B cell (primary cell): ENCODE measurements around the gene GRIK3. TPM values are rescaled to one million over a fixed set of nuclear protein-coding genes. Genes with fewer than 3 reads are reported as not detected.
A peak's percentile ranks its signal among the peaks of the same experiment; 100 is the strongest.

Source experiments
- ATAC-seq: fragments of 200-7000 bp; cut with Tn5 transposase; one replicate; pipeline ENCODE4 v1.10.0; 2021; ENCODE audit warnings: low read depth, mild to moderate bottlenecking, moderate number of reproducible peaks, moderate library complexity
- CTCF ChIA-PET: fragments of 350-600 bp; sonication (Branson Sonifier 250); formaldehyde crosslinking; loops from one replicate; lab custom pipeline; 2021; ENCODE audit warnings: antibody characterized with exemption, inconsistent platforms; lab: Charles Lee
- POLR2A ChIA-PET: fragments of 350-600 bp; sonication (Branson Sonifier 250); formaldehyde crosslinking; loops from one replicate; lab custom pipeline; 2021; ENCODE audit warnings: antibody characterized with exemption; lab: Charles Lee
- DNase-seq: peaks from one replicate; pipeline ENCODE4 v3.0.0; 2013
- H2AFZ ChIP-seq: 2 replicates; pipeline ENCODE4 v1.6.1; 2012; ENCODE audit warnings: mild to moderate bottlenecking, low read depth, low read length; ENCODE audit not compliant: insufficient read depth, poor library complexity, severe bottlenecking
- H3K27ac ChIP-seq, 2 donors: 1 replicate in 1 of 2; 2 replicates in 1 of 2; pipeline ENCODE4 v1.5.1; 2012 to 2013; ENCODE audit warnings: low read length in 2 of 2, mild to moderate bottlenecking in 2 of 2, moderate library complexity in 1 of 2
- H3K27me3 ChIP-seq, 4 experiments: fragments of 200-600 bp in 1 of 4; sonication (generic) in 1 of 4; replicated peaks in 1 of 4; 1 replicate in 2 of 4; 2 replicates in 2 of 4; pipeline versions ENCODE4 v1.6.1 to v1.7.0; 2013 to 2016; ENCODE audit warnings: low read length in 3 of 4, mild to moderate bottlenecking in 2 of 4, mixed read lengths in 1 of 4, moderate library complexity in 1 of 4; ENCODE audit not compliant: insufficient read depth in 4 of 4, control insufficient read depth in 3 of 4; ENCODE audit errors: control extremely low read depth in 1 of 4
- H3K36me3 ChIP-seq, 2 experiments: replicated peaks in 1 of 2; 1 replicate in 1 of 2; 2 replicates in 1 of 2; pipeline versions ENCODE4 v1.6.1 to v1.7.1; 2013; ENCODE audit warnings: low read length in 1 of 2; ENCODE audit not compliant: insufficient read depth in 2 of 2, control insufficient read depth in 1 of 2; ENCODE audit errors: control extremely low read depth in 1 of 2, extremely low read depth in 1 of 2
- H3K4me1 ChIP-seq, 2 donors: fragments of 200-600 bp in 1 of 2; sonication (generic) in 1 of 2; 1 replicate in 1 of 2; 2 replicates in 1 of 2; pipeline versions ENCODE4 v1.5.1 to v1.6.1; 2013 to 2017; ENCODE audit warnings: low read length in 2 of 2; ENCODE audit not compliant: control insufficient read depth in 2 of 2, insufficient read depth in 2 of 2
- H3K4me2 ChIP-seq: replicated peaks from 2 replicates; pipeline ENCODE3; 2012; ENCODE audit warnings: mild to moderate bottlenecking, low read depth, low read length; ENCODE audit not compliant: poor library complexity, severe bottlenecking
- H3K4me3 ChIP-seq, 5 experiments: fragments of 200-600 bp in 1 of 5; sonication (generic) in 1 of 5; 1 replicate in 3 of 5; 2 replicates in 2 of 5; pipeline versions ENCODE4 v1.5.1 to v1.7.0; 2011 to 2016; ENCODE audit warnings: low read length in 4 of 5, mild to moderate bottlenecking in 4 of 5, low read depth in 2 of 5, control low read depth in 1 of 5, moderate library complexity in 1 of 5; ENCODE audit not compliant: insufficient read depth in 1 of 5; ENCODE audit errors: control extremely low read depth in 1 of 5, extremely low read depth in 1 of 5
- H3K79me2 ChIP-seq: fragments of 200-600 bp; sonication (generic); one replicate; pipeline ENCODE4 v1.6.0; 2016; ENCODE audit warnings: low read length; ENCODE audit not compliant: control insufficient read depth, insufficient read depth
- H3K9ac ChIP-seq: fragments of 200-600 bp; sonication (generic); 2 replicates; pipeline ENCODE4 v1.6.1; 2017; ENCODE audit warnings: mild to moderate bottlenecking, low read length, moderate library complexity
- H3K9me3 ChIP-seq, 3 donors: one replicate each; pipeline versions ENCODE4 v1.6.1 to v1.7.1; 2013; ENCODE audit warnings: low read length in 2 of 3; ENCODE audit not compliant: control insufficient read depth in 2 of 3, insufficient read depth in 1 of 3; ENCODE audit errors: control extremely low read depth in 1 of 3
- H4K20me1 ChIP-seq: 2 replicates; pipeline ENCODE4 v1.6.0; 2012; ENCODE audit warnings: mild to moderate bottlenecking, low read length; ENCODE audit not compliant: insufficient read depth, control insufficient read depth, poor library complexity, severe bottlenecking
- H3K27ac Mint-ChIP-seq: one replicate; pipeline ENCODE4 v1.8.0; 2021; ENCODE audit warnings: mixed read lengths
- H3K27me3 Mint-ChIP-seq: one replicate; pipeline ENCODE4 v1.8.0; 2021; ENCODE audit warnings: mixed read lengths
- H3K4me1 Mint-ChIP-seq: one replicate; pipeline ENCODE4 v1.8.0; 2021; ENCODE audit warnings: mixed read lengths
- H3K4me3 Mint-ChIP-seq: one replicate; pipeline ENCODE4 v1.8.0; 2021; ENCODE audit warnings: mixed read lengths
- H3K9me3 Mint-ChIP-seq: one replicate; pipeline ENCODE4 v1.8.0; 2022; ENCODE audit warnings: mixed read lengths; ENCODE audit not compliant: insufficient read depth
- CTCF ChIP-seq: fragments of 200-600 bp; IDR thresholded peaks from one replicate; pipeline ENCODE4 v1.8.0; 2022; ENCODE audit warnings: antibody characterized with exemption, mild to moderate bottlenecking
- EZH2 ChIP-seq: IDR thresholded peaks from 2 replicates; pipeline ENCODE4 v1.6.1; 2012; ENCODE audit warnings: borderline replicate concordance, low read depth, mild to moderate bottlenecking, moderate library complexity, low read length; ENCODE audit not compliant: insufficient read depth, poor library complexity, severe bottlenecking
- WGBS: methylation state at CpG from one replicate; pipeline ENCODE4 v1.1.5; 2013; ENCODE audit warnings: missing lambda C conversion rate; ENCODE audit not compliant: insufficient coverage; 5-methylcytosine and 5-hydroxymethylcytosine counted together
- intact Hi-C: fragments of 100-400 bp; cut with micrococcal nuclease; formaldehyde crosslinking; loops from one replicate; pipeline ENCODE4 v1.10.0; 2022
- polyA plus RNA-seq: library from polyadenylated mRNA; depleted of rRNA; stranded (reverse); fragments of >200 nt; gene quantifications from 2 replicates; pipeline ENCODE4 v1.2.3, GENCODE V29; 2012
- total RNA-seq, 2 donors: library from RNA; stranded (reverse); fragments of 120-200 nt in 1 of 2; gene quantifications; 1 replicate in 1 of 2; 2 replicates in 1 of 2; pipeline versions ENCODE4 v1.2.3 to v1.2.4, GENCODE V29; 2013 to 2022

Gene GRIK3
- total and polyA plus RNA-seq, 2 donors (not counting 1 experiment from before 2014, with no cell fraction given) = 0.12 to 1.5 TPM

DNA sequence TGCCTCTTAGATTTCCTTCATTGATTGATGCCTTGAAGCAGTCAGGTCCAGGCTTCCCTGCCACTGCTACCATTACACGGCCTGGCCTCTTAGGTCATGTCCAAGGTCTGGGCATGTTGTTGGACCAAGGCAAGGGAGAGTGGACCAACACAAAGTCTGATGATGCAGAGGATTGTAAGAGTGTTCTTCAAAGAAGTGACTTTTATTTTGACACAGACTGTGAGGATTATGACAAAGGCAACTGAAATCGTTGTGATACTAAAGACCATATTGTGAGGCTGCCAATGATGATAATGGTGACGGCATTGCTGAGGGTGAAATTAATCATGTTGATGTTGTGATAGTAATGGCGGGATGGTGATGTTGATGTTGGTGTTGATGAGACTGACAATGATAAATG, 149.5 kb downstream of the GRIK3 start:
- H3K27ac Mint-ChIP-seq = no peak overlapping the region
- peaks cover 17% of the 10 kb centered on the region for H3K27me3 Mint-ChIP-seq
- no peaks in the 10 kb centered on the region for H3K9me3 ChIP-seq
- TF ChIP-seq EZH2 (no peak), CTCF (no peak)
- 94% methylated on average over 4 of the region's 4 CpGs for WGBS
- peaks cover 12 to 17% of the 10 kb centered on the region in 2 donors for H3K4me1 ChIP-seq
- ATAC-seq (no peak), DNase-seq (no peak)
- H2AFZ ChIP-seq = no peak overlapping the region
- H3K27me3 ChIP-seq = peaks cover 0 to 7% (median 0%) of the 10 kb centered on the region in 4 experiments
- no peak overlapping the region for H3K27ac ChIP-seq
- H3K79me2 ChIP-seq = no peaks in the 10 kb centered on the region
- H3K9ac ChIP-seq = no peak overlapping the region
- no peaks in the 10 kb centered on the region for H3K4me1 Mint-ChIP-seq
- H3K9me3 Mint-ChIP-seq = no peaks in the 10 kb centered on the region
- H3K4me3 Mint-ChIP-seq = no peak overlapping the region
- H3K4me2 ChIP-seq = no peak overlapping the region
- intact Hi-C loops = no loop called here
- H3K36me3 ChIP-seq = no peaks in the 10 kb centered on the region
- no peaks in the 10 kb centered on the region for H4K20me1 ChIP-seq
- CTCF ChIA-PET = no interaction called here
- no peak overlapping the region for H3K4me3 ChIP-seq
- POLR2A ChIA-PET = no interaction called here

DNA sequence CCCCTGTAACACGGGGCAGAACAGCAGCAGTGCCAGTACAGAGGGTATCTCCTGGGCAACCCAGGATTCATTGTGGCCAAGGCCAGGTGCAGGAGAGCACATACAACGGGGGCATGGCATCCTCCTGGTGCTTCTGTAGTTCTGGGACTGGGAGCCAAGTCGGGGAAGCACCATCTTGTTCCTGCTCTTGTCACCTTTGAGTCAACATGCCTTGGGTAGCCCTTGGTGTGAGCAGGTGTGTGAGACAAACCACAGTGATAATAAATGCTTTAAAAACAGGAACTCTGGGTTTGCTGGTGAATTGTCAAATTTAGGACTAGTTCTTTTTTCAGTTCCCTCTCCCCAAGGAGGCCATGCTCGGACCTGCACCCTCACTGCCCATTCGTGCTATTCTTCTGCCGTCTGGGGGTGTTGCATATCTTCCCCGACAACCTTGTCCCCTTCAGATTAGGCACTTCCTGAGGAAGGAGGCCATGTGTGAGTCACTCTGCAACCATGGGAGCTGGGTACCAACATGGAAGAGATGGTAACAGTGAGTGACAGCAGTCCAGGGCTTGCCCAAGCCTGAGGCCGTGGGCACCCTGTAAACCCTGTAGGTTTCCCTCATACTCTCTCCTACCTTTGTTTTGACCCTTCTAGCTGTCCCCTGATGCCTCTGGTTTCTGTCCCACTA, 150.2 kb downstream of the GRIK3 start:
- no peaks in the 10 kb centered on the region for H3K9me3 ChIP-seq
- Mint-ChIP-seq H3K9me3 (no peaks in the 10 kb centered on the region), H3K27me3 (peaks cover 14% of the 10 kb centered on the region), H3K27ac (peak overlapping the region; percentile 27), H3K4me3 (peak overlapping the region; percentile 3), H3K4me1 (no peaks in the 10 kb centered on the region)
- H3K79me2 ChIP-seq = no peaks in the 10 kb centered on the region
- H3K36me3 ChIP-seq = no peaks in the 10 kb centered on the region
- no peak for ATAC-seq
- peaks cover 0 to 7% (median 0%) of the 10 kb centered on the region in 4 experiments for H3K27me3 ChIP-seq
- POLR2A ChIA-PET = no interaction called here
- peaks cover 12 to 17% of the 10 kb centered on the region in 2 donors for H3K4me1 ChIP-seq
- H3K9ac ChIP-seq = no peak overlapping the region
- intact Hi-C loops = no loop called here
- TF ChIP-seq CTCF (no peak), EZH2 (no peak)
- WGBS = 50% methylated on average over 7 of the region's 8 CpGs
- no peak overlapping the region for H2AFZ ChIP-seq
- no peak overlapping the region for H3K27ac ChIP-seq
- CTCF ChIA-PET = no interaction called here
- H4K20me1 ChIP-seq = no peaks in the 10 kb centered on the region
- peak overlapping the region; percentile 34 for H3K4me2 ChIP-seq
- no peak overlapping the region for H3K4me3 ChIP-seq
- DNase-seq = no peak
